HepG2 (cell line): Measurements from ENCODE around the gene DNAJC5. TPM values are rescaled to one million over a fixed set of nuclear protein-coding genes. Genes with fewer than 3 reads are reported as not detected.

Source experiments
- FLYWCH1 ChIP-seq: sonication (generic); formaldehyde crosslinking; IDR thresholded peaks from 2 replicates; pipeline ENCODE4 v1.8.1; 2023; ENCODE audit warnings: mild to moderate bottlenecking, missing genetic modification reagents
- NR2C2 ChIP-seq: sonication (generic); formaldehyde crosslinking; IDR thresholded peaks from 2 replicates; pipeline ENCODE4 v1.4.0; 2020; ENCODE audit warnings: missing genetic modification reagents, mild to moderate bottlenecking, moderate library complexity, borderline replicate concordance
- PATZ1 ChIP-seq: sonication (generic); formaldehyde crosslinking; IDR thresholded peaks from 2 replicates; pipeline ENCODE4 v1.4.0; 2020; ENCODE audit warnings: missing genetic modification reagents
- RAD21 ChIP-seq: fragments of 450-650 bp; formaldehyde crosslinking; IDR thresholded peaks from 2 replicates; pipeline ENCODE4 v1.5.0; 2020; ENCODE audit warnings: mild to moderate bottlenecking
- RFXAP ChIP-seq: sonication (generic); formaldehyde crosslinking; IDR thresholded peaks from 2 replicates; pipeline ENCODE4 v1.4.0; 2020; ENCODE audit warnings: missing genetic modification reagents, borderline replicate concordance
- ZMYM3 ChIP-seq: sonication (generic); formaldehyde crosslinking; IDR thresholded peaks from 2 replicates; pipeline ENCODE4 v1.5.1; 2020; ENCODE audit warnings: mild to moderate bottlenecking, missing genetic modification reagents
- ZNF296 ChIP-seq: sonication (generic); formaldehyde crosslinking; conservative IDR thresholded peaks from 2 replicates; pipeline ENCODE4 v1.5.0; 2020; ENCODE audit warnings: mild to moderate bottlenecking, missing genetic modification reagents
- ZNF333 ChIP-seq: sonication (generic); formaldehyde crosslinking; IDR thresholded peaks from 2 replicates; pipeline ENCODE4 v1.4.0; 2020; ENCODE audit warnings: mild to moderate bottlenecking, missing genetic modification reagents, borderline replicate concordance
- ZNF724P ChIP-seq: sonication (generic); formaldehyde crosslinking; IDR thresholded peaks from 2 replicates; pipeline ENCODE4 v1.8.0; 2022; ENCODE audit warnings: missing genetic modification reagents, borderline replicate concordance
- ZNF83 ChIP-seq: sonication (generic); formaldehyde crosslinking; IDR thresholded peaks from 2 replicates; pipeline ENCODE4 v1.4.0; 2020; ENCODE audit warnings: missing genetic modification reagents, mild to moderate bottlenecking, borderline replicate concordance
- polyA plus RNA-seq, 8 experiments: library from polyadenylated mRNA; depleted of rRNA in 3 of 8; stranded (reverse) in 7 of 8; unstranded in 1 of 8; fragments of >200 nt; fragmentation: Illumina TruSeq in 4 of 8; extraction: Trizol in 4 of 8; gene quantifications; 2 replicates each; pipeline versions ENCODE4 v1.2.1 to v1.2.3, GENCODE V29; 2011 to 2016; ENCODE audit warnings: low read depth in 4 of 8, missing spikeins in 1 of 8, mixed read lengths in 1 of 8; ENCODE audit not compliant: insufficient read depth in 1 of 8
- total RNA-seq, 5 experiments: library from RNA; depleted of rRNA; stranded (reverse); fragments of >200 nt; fragmentation: Illumina TruSeq; extraction: Trizol; gene quantifications; 2 replicates each; pipeline ENCODE4 v1.2.3, GENCODE V29; 2016; ENCODE audit warnings: low read depth in 1 of 5
- TF ChIP-seq, protein P1 (sequence below), 2 experiments: fragments of 450-650 bp in 1 of 2; sonication (generic) in 1 of 2; formaldehyde crosslinking in 1 of 2; IDR thresholded peaks; 2 replicates each; pipeline versions ENCODE4 v1.6.1 to v1.8.0; 2016 to 2022; ENCODE audit warnings: antibody characterized with exemption in 1 of 2, mild to moderate bottlenecking in 1 of 2, missing genetic modification reagents in 1 of 2
- TF ChIP-seq, protein P2 (sequence below): sonication (generic); formaldehyde crosslinking; conservative IDR thresholded peaks from 2 replicates; pipeline ENCODE4 v1.4.0; 2020; ENCODE audit warnings: missing genetic modification reagents

DNAJC5 gene
- total and polyA plus RNA-seq, 2 of the 13 experiments (the other 11 are each of a cell fraction or from before 2014, with no cell fraction given) = 42.8 to 64.5 TPM

DNA sequence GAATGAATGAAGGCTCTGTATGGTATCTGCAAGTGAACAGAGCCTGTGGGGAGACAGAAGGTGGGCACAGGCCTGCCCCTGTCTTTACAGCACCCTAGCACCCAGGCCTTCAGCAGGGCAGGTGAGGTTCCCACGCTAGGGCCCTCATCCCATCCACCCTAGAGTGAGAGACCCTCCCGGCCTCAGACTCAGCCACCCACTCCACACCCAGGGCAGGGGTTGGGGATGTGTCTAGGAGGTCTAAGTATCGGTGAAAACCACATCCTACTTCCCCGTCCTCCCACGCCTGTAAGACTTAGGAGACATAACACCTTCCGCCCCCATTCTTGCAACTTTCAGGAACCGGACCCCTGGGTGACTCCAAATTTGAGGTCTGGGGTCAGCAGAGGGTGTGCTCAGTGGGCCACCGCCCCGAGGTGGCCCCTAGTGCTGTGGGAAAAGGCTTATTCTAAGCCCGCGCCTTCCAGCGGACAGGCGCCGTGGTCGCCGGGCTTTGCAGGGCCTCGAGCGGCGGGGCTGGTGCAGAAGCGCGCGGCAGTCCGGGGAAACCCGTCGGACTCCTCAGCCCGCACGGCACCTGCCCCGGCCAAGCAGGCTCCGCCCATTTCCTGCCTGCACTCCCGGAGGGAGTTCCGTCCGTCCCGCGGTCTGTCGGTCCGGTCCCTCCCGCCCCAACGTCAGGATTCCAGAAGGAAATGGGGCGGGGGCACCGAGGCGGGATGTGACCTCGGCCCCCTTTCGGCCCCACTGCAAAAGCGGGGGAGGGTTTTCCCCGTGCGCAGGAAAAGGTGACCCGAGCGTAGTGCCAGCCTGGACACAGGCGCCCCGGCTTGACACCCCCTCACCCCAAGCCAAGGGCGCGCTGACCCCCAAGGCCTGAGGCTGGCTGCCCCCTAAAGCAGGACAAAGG is 83.6 kb downstream of the DNAJC5 start (continued):
- TF ChIP-seq, protein P1, sequence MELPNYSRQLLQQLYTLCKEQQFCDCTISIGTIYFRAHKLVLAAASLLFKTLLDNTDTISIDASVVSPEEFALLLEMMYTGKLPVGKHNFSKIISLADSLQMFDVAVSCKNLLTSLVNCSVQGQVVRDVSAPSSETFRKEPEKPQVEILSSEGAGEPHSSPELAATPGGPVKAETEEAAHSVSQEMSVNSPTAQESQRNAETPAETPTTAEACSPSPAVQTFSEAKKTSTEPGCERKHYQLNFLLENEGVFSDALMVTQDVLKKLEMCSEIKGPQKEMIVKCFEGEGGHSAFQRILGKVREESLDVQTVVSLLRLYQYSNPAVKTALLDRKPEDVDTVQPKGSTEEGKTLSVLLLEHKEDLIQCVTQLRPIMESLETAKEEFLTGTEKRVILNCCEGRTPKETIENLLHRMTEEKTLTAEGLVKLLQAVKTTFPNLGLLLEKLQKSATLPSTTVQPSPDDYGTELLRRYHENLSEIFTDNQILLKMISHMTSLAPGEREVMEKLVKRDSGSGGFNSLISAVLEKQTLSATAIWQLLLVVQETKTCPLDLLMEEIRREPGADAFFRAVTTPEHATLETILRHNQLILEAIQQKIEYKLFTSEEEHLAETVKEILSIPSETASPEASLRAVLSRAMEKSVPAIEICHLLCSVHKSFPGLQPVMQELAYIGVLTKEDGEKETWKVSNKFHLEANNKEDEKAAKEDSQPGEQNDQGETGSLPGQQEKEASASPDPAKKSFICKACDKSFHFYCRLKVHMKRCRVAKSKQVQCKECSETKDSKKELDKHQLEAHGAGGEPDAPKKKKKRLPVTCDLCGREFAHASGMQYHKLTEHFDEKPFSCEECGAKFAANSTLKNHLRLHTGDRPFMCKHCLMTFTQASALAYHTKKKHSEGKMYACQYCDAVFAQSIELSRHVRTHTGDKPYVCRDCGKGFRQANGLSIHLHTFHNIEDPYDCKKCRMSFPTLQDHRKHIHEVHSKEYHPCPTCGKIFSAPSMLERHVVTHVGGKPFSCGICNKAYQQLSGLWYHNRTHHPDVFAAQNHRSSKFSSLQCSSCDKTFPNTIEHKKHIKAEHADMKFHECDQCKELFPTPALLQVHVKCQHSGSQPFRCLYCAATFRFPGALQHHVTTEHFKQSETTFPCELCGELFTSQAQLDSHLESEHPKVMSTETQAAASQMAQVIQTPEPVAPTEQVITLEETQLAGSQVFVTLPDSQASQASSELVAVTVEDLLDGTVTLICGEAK (IDR thresholded peaks at IDR 0.05) = no peak
- TF ChIP-seq, protein P1 (CRISPR knock-in tag; IDR thresholded peaks at IDR 0.05) = peak; percentile 78; the same call in 1 of the 2 replicates
- TF ChIP-seq FLYWCH1 (CRISPR knock-in tag) (no peak), RFXAP (CRISPR knock-in tag) (peak; percentile 84), ZMYM3 (CRISPR knock-in tag) (peak; percentile 59; the same call in 1 of the 2 replicates), NR2C2 (CRISPR knock-in tag) (peak; percentile 88), ZNF333 (no peak), ZNF83 (CRISPR knock-in tag) (no peak), PATZ1 (CRISPR knock-in tag) (peak; percentile 99), RAD21 (CRISPR knock-in tag) (peak; percentile 37; the same call in 1 of the 2 replicates), ZNF724P (CRISPR knock-in tag) (peak; percentile 93), ZNF296 (CRISPR knock-in tag) (0 out of 2 replicates have a peak, but pooled peaks have one; percentile 67)
- TF ChIP-seq, protein P2, sequence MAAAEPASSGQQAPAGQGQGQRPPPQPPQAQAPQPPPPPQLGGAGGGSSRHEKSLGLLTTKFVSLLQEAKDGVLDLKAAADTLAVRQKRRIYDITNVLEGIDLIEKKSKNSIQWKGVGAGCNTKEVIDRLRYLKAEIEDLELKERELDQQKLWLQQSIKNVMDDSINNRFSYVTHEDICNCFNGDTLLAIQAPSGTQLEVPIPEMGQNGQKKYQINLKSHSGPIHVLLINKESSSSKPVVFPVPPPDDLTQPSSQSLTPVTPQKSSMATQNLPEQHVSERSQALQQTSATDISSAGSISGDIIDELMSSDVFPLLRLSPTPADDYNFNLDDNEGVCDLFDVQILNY (CRISPR knock-in tag) = peak; percentile 71
